ENCODE measurements around the gene HOXB1. TPM values are rescaled to one million over a fixed set of nuclear protein-coding genes. Genes with fewer than 3 reads are reported as not detected.

Gene HOXB1
- total and polyA plus RNA-seq, 10 donors = 0.06 TPM; not detected in 9

GRCh38 chr17:48578616-48579470, 48.0 kb upstream of the HOXB1 start:
- no peak for DNase-seq
- 8 to 14% (median 10%) methylated on average over 37 to 43 of the region's 43 CpGs for WGBS, 5 donors
- Histone ChIP-seq H3K27me3 (replicated peaks in 1 of 7) (peaks cover 2 to 90% (median 71%) of the 10 kb centered on the region in 7 donors), H3K4me1 (peaks cover 11 to 85% (median 60%) of the 10 kb centered on the region in 6 donors), H3K4me3 (peak overlapping the region; percentile 55 to 85 (median 63)), H3K36me3 (no peaks in the 10 kb centered on the region), H3K27ac (peak overlapping the region; percentile 36 to 89 (median 81)), H3K9me3 (no peaks in the 10 kb centered on the region)
- TF ChIP-seq POLR2AphosphoS5 (IDR thresholded peaks at IDR 0.05) = peak in 1 of 3 donors; percentile 0
- no peak for TF ChIP-seq CTCF (IDR thresholded peaks at IDR 0.05 in 8 of 11, conservative IDR thresholded peaks at IDR 0.05 in 3 of 11)
- TF ChIP-seq POLR2A (IDR thresholded peaks at IDR 0.05) = no peak
- intact Hi-C loops (cut with DNase I; ENCODE audit: low total_unique reads) = no loop called here

- H3K4me3 ChIP-seq = peak within 1 kb of the TSS; percentile 55 to 85 (median 63)
Observed at GRCh38 chr17:48577946-48578615, 47.3 kb upstream of the HOXB1 start, which contains the start of gene HOXB4. HOXB4 (minus strand) TSS chr17:48578350; CDS start chr17:48578319, 31 bp downstream.

GRCh38 chr17:48577330-48577945, 46.6 kb upstream of the HOXB1 start:
- Histone ChIP-seq H3K4me1 (peaks cover 7 to 74% (median 51%) of the 10 kb centered on the region in 6 donors), H3K27me3 (replicated peaks in 1 of 7) (peaks cover 2 to 76% (median 57%) of the 10 kb centered on the region in 7 donors), H3K9me3 (no peaks in the 10 kb centered on the region), H3K36me3 (no peaks in the 10 kb centered on the region), H3K27ac (peak overlapping the region in 7 of 8 donors; percentile 79 to 89 (median 83)), H3K4me3 (peak overlapping the region; percentile 55 to 85 (median 63))
- intact Hi-C loops (cut with DNase I; ENCODE audit: low total_unique reads) = no loop called here
- TF ChIP-seq POLR2AphosphoS5 (IDR thresholded peaks at IDR 0.05) (no peak), POLR2A (IDR thresholded peaks at IDR 0.05) (no peak), CTCF (IDR thresholded peaks at IDR 0.05 in 8 of 11, conservative IDR thresholded peaks at IDR 0.05 in 3 of 11) (no peak)
- no peak for DNase-seq
- WGBS, 5 donors = 2 to 4% (median 3%) methylated on average over 10 to 19 of the region's 19 CpGs

More at GRCh38 chr17:48577946-48578615, 47.3 kb upstream of the HOXB1 start, which contains the start of gene HOXB4:
- no peak for TF ChIP-seq POLR2A (IDR thresholded peaks at IDR 0.05)
- no peak for TF ChIP-seq CTCF (IDR thresholded peaks at IDR 0.05 in 8 of 11, conservative IDR thresholded peaks at IDR 0.05 in 3 of 11)
- peak in 1 of 3 donors; percentile 38 for TF ChIP-seq POLR2AphosphoS5 (IDR thresholded peaks at IDR 0.05)
- H3K36me3 ChIP-seq = no peaks in the 10 kb centered on the region
- 0 to 1% (median 0%) methylated on average over 26 to 58 of the region's 58 CpGs for WGBS, 5 donors
- peak; percentile 91 for DNase-seq
- H3K4me1 ChIP-seq = peaks cover 11 to 80% (median 56%) of the 10 kb centered on the region in 6 donors
- intact Hi-C loops (cut with DNase I; ENCODE audit: low total_unique reads) = no loop called here
- peaks cover 2 to 82% (median 63%) of the 10 kb centered on the region in 7 donors for H3K27me3 ChIP-seq (replicated peaks in 1 of 7)
- H3K9me3 ChIP-seq = no peaks in the 10 kb centered on the region
- H3K27ac ChIP-seq = peak within 1 kb of the TSS; percentile 36 to 89 (median 81)

All from spleen (tissue), 11 donors.